Stomach (tissue), 4 donors: ENCODE data around the gene NABP1.

Experiments used
- CTCF ChIP-seq, 7 experiments: fragments of 450-650 bp in 4 of 7; fragments of 200-600 bp in 3 of 7; sonication (generic) in 3 of 7; IDR thresholded peaks; one replicate each; pipeline ENCODE4 v1.5.1; 2016 to 2019; ENCODE audit warnings: antibody characterized with exemption in 7 of 7, control low read depth in 2 of 7, mild to moderate bottlenecking in 1 of 7
- POLR2AphosphoS5 ChIP-seq, 3 donors: sonication (generic); formaldehyde crosslinking; IDR thresholded peaks; one replicate each; pipeline ENCODE4 v1.6.1; 2016; ENCODE audit warnings: antibody characterized with exemption in 3 of 3

- no peak for TF ChIP-seq CTCF (IDR thresholded peaks at IDR 0.05)
- no peak for TF ChIP-seq POLR2AphosphoS5 (IDR thresholded peaks at IDR 0.05)
These were observed 42.4 kb upstream of the NABP1 start for GRCh38 chr2:191635333-191636234.
